NCI-H1417 (cell line): ENCODE measurements around the gene GCKR.

ENCODE experiments used
- DNase-seq, 3 experiments: peaks; one replicate each; lab custom pipeline; 2025; lab: John Stamatoyannopoulos, UW

The GCKR gene

GRCh38 chr2:27571681-27572080 is 75.0 kb downstream of the GCKR start:
- no peak for DNase-seq

GRCh38 chr2:27572439-27572838 is 75.8 kb downstream of the GCKR start:
- no peak for DNase-seq

DNA sequence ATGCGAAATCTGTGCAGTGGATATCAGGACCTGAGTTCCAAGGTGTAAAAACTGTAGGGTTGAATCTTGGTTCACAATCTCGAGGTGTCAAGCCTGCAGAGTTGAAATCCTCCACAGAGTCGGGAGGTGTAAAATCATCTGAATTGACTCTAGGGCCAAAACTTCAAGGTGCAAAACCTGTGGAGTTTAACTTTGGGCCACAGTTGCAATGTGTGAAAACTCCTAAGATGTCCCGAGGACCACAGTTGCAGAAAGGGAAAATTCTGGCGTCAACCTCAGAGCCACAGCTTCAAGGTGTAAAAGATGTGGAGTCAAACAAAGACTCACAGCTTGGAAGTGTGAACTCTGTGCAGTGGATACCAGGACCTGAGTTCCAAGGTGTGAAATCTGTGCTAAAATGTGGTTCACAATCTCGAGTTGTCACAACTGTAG is 76.4 kb downstream of the GCKR start:
- no peak for DNase-seq
